Measurements from ENCODE around the gene YBX2.

- TF ChIP-seq CTCF (IDR thresholded peaks at IDR 0.05; ENCODE audit: low read depth, low read length) (no peak), POLR2A (IDR thresholded peaks at IDR 0.05; ENCODE audit: extremely low read depth, insufficient read length) (no peak), MYC (IDR thresholded peaks at IDR 0.05; ENCODE audit: low read depth, low read length) (no peak)
These were observed 34.3 kb downstream of the YBX2 start for GRCh38 chr17:7260151-7260550.
